DMS53 treated with DMSO at 0.1 percent for 48 hours (cell line): ENCODE results near the gene DPT.
A peak's percentile ranks its signal among the peaks of the same experiment; 100 is the strongest.

Experiments
- DNase-seq: peaks from one replicate; lab custom pipeline; 2025; ENCODE audit not compliant: unreplicated experiment; lab: John Stamatoyannopoulos, UW

DPT gene

DNA sequence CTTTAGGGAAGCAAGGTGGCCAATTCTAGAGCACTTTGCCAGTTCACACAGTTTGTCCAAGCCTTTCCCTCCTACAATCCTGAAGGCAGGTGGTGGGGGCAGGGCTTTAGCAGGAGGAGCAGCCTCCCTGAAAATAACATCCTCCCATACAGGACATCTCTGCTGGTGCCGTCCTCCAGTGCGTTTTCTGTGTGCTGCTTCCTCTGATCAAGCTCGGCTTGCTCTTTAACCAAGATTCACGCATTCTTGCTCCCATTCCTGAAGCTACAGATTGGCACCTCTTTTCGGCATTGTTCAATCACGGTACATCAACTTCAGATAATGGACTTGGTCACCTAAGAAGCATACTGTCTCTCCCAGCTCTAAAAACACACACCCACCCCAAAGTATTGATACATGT is 7.5 kb upstream of the DPT start:
- DNase-seq = no peak

DNA sequence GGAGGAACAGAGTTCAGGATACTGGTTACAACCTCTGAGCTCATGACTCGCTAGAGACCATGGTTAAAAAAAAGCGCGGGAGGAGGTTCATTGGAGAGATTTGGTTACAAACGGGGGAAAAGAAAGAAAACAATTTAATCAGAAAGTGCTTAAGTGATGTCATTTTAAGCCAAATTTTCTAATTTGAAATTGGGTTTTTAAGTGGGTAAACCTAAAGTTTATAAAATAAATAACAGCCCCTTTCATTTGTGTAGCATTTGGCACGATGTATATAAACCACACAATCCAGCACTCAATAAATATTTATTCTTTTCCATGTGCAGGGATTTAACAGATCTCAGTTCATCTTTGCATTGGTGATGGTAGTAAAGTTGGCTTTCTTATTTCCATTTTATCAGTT is 7.0 kb upstream of the DPT start:
- no peak for DNase-seq

DNA sequence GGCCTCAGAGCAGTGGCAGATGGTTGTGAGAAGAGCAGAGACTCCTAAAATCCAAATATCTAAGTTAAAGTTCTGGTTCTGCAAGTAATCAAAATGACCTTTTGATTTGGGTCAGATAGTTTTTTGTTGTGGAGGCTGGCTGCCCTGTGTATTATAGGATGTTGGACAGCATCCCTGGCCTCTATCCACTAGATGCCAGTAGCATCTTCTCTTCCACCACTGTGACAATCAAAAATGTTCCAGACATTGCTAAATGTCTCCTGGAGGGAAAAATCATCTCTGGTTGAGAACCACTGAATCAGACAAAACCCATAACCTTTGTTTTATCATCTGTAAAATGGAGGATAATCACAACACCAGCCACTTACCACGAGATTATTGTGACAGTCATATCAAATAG is 5.9 kb upstream of the DPT start:
- no peak for DNase-seq

DNA sequence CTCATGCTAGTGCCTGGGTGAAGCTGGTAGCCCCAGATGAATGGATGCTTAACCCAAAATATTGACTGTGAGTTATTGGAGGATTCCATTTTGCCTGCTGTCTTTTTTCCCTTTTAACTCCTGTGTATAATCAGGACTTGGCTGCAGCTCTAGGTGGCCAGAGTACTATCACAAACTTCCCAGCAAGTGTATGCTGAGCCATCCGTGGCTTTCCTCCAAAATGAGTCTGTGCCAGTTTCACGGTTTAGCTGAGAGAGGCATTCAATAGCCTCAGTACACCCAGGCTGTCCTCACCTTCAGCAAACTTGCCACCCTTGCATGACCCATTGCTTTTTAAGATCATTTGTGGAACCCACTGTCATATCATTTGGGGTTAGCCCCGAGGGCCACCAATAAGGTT is 5.3 kb upstream of the DPT start:
- no peak for DNase-seq

DNA sequence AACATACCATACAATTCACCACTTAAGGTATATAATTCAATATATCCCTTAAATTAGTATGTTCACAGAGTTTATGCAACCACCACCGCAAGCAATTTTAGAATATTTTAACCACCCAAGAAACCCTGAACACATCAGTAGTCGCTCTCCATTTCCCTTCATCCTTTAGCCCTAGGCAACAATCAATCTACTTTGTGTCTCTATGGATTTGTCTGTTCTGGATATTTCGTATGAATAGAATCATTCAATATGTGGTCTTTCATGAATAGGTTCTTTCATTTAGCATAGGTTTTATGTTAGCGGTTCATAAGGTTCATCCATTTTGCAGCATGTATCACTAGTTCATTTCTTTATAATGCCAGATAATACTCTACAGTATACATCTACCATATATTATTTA is 4.2 kb upstream of the DPT start:
- DNase-seq = no peak

DNA sequence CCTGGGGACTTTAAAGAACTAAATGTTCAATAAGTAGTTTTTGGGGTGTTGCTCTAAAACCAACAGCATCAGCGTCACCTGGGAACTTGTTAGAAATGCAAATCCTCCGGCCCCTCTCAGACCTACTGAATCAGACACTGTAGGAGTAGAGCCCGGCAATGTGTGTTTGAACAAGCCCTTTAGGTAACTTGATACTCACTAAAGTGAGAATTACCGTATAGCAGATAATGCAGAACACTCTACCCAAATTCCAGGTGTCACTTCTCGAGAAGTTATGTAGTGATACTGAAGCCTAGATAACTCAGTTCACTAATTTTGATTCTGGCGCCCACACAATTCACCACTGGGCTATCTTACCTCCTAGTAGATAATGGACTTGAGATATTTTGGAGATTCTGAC is 3.7 kb upstream of the DPT start:
- peak; percentile 58 for DNase-seq

DNA sequence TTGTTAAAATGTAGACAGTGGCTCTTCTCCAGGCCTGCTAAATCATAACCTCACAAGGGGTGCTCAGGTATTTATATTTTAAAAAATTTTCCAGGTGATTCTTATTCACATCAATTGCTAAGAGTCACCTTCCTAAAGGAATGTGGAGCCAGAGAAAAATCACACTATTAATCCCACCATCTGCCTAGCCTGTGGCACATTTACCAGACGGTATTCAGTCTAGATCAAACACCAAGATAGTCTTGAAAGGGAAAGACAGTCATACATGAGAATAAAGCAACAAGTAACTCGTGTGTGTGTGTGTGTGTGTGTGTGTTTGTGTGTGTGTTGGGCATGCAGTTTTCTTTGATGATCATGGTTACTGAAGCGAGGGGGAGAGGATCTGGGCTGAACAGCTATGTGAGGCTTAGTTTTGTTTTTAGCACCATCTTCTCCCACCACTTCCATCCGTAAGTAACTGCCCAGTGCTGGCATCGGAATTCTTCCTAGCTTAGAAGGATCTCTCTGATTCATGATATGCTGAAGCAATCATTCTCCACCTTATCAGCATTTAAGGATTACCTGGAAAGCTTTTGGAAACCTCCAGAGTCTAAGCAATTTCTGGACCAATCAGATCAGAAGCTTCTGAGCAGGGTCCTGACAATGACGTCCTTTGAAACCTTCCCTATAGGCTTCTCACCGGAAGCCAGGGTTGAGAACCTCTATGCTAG is 2.4 kb upstream of the DPT start:
- DNase-seq = no peak

DNA sequence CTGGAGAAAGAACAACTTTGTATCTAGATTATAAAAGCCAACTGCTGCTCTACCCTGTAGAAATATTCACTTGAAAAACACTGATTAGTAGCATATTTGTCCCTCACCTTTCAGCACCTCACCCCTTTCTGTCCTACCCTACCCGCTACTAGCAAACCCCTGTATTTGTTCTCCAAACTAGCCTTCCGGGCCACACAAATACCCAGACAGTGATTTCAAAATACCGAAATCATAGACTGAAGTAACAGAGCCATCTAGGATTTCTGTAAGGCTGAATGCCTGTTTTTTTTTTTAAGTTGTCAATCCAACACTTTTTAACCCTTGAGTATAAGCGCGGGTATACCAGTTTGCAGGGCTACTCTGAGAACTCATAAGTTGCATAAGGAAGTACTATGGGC is 398 bp upstream of the DPT start:
- no peak for DNase-seq

DNA sequence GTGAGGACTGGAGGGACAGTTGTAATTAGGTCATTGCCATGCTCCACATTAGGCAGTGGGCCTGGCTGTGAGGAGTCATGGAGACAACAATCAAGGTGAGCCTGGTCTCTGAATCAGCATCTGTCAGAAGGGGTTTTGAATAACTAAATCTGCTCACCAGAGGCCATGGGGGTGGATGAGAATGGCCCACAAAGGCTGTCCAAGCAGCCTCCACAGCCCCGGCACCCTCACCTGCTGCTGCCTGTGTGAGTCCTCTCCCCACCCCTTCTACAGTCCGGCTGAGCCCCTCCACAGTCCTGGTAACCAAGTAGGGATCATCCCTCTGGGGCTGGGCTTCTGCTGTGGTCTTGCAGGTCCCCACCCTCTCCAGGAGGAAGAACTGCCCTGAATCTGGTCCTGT is 2.3 kb downstream of the DPT start:
- no peak for DNase-seq

DNA sequence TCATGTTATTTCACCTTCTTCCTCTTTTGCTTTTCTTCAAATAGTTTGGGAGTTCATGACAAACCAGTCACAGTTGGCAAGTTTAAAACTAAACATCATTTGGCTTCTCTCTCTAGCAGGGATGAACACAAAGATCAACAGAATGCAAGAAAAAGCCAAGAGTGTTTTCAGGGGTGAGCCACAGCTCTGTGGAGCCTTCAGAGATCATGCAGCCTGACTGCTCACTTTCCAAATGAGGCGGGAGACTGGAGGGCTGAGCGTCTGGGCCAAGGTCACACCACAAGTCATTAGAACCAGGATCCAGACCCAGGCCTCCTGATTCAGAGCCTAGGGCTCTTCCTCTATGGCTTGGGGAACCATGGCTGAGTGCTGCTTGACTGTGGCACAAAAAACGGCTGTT is 2.7 kb downstream of the DPT start:
- DNase-seq = no peak

DNA sequence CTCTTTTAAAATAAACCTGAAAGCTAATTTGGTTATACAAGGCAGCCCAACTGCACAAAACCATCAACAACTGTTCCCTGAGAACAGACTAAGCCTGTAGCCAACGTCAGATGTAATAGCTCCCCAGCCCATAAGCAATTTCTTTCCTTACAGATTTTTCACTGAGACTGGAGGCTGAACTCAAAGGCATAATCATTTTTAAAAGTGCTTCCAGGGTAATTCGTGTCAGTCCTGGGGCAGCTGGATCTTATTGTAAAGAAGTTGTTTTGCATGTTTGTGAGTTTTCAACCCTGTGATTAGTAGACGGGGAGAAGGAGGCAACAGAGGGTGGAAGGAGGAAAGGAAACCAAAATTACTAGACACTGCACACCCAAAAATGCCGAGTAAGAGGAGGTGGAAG is 3.2 kb downstream of the DPT start:
- DNase-seq = no peak

DNA sequence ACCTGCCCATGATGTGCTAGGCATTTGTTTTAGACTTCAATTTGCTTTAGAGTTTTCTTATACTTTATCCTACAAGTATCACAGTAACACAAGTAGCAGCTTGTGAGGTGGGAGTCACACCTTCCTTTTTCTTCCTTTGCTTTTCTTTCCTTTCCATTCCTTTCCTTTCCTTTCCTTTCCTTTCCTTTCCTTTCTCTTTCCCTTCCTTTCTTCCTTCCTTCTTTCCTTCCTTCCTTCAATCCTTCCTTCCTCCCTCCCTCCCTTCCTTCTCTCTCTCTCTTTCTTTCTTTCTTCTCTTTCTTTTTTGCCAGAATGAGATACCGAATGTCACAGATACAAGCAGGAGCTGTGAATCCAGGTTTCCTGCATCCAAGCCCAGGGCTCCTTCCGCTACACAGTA is 3.9 kb downstream of the DPT start:
- DNase-seq = no peak

DNA sequence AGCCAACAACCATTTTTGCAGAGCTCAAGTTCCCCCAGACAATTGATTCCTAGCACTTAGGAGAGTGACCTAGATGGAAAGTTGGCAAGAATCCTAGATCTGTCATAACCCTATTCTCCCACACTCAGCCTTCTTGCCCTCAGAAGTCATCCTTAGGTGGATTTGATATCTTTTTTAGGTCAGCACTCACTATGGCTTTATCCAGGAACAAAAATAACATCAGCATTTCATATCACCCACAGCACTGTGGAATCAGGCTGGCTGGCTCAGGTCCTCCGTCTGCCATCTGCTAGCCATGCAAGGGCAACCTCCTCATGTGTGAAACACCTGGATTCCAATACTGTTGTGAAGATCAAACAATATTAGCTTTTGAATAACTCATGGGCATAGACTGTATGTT is 6.0 kb downstream of the DPT start:
- DNase-seq = no peak

DNA sequence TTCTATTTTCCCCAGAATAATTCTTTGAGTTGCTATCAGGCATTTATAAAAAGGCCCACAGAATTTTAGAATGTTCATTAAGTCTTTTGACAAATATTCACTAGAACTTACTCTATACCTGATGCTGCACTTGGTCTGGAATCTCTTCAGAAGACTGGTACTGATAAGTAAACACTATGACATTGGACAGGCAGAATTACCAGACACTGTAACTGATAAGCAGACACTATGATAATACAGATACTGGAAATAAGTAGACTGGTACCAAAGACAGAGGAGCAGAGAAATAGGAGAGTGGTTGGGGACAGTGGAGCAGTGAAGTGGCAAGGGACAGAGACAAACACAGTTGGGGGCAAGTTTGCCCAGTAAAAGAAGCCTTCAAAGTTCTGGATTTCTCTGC is 8.2 kb downstream of the DPT start:
- no peak for DNase-seq

DNA sequence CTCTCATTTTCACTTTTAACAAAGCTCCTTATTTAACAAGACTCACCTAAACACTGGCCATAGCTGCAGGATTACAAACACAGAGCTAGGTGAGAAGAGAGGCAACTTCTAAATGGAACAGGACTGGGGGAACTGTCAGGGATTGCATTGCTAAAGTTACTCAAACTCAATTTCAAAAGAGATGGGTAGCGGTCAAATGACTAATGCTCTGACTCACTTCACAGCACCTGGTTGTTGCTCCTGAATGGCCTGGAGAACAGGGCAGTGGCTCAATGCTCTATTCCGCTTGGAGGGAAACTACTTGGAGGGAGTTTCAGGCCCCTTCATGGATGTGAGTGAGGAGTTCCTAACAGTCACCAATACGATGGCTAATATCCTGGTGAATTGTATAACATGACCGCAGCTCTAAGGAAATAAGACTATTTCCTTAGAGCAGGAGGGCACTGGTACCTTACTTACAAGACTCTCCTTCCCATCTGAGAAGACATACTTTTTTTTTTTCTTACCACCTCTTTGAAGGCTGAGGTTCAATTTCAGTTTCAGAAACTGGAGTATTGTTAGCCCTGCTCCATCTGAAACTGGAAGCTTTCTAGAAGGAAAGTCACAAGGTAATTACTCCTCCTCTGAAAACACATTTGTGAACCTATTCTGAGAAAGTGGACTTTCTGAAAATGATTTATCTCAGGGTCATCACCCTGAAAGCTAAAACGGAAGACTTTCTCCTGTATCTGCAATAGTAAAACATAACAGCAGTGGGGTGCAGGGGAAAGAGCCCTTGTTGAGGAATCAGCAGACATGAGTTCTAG is 9.5 kb downstream of the DPT start:
- DNase-seq = peak; percentile 12

DNA sequence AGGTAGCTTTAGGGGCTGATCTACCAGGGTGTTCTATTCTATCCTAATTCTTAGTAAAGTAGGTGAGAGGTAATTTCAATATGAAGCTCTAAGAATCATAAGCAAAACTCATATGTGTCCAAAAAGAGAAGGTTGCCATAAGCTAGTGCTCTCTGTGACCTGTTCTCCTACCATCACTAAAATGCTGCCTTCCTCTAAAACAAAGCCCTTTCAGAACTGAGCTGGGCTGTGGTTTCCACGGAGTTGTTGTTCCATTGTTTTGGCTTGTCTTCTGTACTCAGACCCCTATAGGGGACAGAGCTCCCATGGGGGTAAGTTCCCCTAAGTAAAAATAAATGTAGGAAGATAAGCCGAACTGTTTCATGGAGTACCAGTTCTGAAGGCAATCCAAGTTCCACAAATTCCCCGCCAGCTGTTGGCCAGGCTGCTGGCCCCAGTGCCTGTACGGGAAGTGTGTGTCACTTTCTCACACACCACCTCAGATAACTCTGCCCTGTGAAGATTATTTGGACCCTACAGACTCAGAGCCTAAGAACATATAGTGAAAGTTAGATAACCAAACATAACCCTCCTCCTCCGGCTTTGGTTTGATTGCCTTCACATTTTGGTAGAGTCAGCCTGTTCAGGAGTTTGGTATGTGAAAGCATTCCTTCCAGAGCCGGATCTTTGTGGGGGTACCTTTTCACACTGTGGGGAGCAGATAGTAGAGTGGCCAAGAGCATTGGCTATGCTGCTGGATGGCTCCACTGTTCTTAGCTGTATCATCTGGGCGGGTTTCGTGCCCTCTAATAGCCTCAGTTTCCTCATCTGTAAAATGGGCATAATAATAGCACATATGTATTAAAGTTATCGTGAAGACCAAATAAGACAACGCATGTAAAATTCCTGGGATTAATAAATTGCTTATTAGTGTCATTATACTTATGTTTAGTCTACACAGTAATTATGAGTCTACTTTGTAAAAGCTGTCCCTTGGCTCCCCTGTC is 10.8 kb downstream of the DPT start:
- no peak for DNase-seq

DNA sequence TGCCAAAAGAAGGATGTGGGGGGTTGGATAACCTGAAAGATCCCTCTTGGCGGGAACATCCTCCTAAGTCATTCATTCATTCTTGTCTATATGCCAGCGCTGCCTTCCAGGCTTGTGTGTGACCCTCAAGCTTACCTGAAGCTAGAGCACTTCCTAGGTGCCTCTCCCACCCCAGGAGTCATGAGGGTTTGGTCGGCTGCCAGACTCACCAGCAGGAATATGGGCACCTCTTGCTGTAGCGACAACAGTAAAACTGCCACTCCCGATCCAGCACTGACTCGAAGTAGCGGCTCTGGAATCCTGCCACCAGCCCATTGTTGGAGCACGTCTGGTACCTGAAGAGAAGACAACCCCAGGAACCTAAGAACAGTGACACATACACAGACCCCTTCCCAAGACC is 15.0 kb downstream of the DPT start:
- no peak for DNase-seq

DNA sequence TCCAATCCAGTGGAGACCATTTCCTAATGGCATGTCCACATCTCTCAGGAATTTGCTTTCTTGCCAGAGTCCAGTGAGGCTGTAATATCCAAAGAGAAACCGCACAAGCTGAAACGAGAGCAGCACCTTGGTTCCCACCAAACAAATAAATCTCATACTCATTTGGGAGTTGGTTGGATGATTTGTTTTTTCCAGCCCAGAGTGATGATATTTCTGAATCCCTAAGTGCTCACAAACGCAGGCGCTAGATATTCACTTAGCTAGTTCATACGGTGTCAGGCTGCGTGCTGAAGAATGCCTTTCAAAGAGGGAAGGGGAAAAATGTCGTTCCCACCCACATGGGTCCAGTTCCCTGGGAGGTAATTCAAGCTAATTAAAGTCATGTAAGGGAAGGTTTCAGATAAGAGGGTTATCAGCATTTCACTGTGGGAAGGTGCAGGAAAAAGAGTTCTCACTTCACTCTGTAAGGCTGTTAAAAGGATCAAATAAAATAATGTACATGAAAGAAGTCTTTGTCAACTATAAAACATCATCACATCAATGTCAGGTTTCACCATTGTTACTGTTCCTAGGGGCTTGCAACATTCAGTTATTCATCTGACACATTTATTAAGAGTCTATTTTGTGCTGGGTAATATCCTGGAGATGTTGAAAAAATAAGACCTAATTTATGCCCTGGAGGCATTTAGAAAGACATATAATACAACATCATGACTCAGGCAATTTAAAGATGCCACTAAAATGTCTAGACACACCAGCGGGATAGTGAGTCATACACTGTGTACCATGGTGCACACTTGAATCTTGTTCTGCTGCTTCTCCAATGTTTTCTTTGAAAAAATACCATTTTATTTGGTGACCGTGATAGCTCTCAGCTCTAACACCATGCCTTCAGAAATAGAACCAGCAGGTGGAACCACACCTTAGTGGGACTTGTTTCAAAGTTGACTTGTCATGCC is 19.3 kb downstream of the DPT start:
- peak; percentile 57 for DNase-seq

DNA sequence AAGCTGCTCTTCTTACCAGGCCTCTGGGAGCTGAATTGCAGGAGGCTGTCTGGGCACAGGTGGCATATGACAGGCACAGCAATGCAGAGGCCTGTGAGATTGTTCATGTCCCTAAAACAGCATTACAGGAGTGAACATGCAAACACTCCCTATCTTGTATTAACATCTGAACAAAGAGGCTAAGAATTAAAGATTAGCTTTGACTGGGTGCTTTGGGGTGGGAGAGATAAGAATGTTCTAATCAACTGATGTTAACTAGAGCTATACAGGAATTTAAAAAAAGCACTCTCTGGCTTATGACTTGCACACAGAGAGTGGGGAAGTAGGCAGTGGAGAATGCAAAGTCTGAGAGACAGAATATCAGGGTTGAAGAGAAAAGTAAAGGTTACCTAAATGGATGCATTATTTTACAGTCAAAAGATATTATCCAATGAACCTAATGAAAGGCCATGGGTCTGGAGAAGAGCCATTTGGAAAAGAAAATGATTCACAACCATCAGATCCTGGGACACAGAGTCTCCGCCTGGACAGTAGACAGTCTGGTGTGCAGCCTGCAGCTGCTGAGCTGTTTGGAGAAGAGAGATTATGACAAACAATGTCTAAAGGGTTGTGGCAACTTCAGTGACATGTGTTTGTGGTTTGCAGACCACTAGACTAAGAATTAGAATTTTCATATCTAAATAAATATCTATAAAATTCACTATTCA is 20.2 kb downstream of the DPT start:
- no peak for DNase-seq
